ENCODE measurements around the gene KIF11. TPM values are rescaled to one million over a fixed set of nuclear protein-coding genes. Genes with fewer than 3 reads are reported as not detected.

Gene KIF11
- total RNA-seq, 4 donors from 2014 or later: 0.37 to 2.4 (median 1.3) TPM

DNA sequence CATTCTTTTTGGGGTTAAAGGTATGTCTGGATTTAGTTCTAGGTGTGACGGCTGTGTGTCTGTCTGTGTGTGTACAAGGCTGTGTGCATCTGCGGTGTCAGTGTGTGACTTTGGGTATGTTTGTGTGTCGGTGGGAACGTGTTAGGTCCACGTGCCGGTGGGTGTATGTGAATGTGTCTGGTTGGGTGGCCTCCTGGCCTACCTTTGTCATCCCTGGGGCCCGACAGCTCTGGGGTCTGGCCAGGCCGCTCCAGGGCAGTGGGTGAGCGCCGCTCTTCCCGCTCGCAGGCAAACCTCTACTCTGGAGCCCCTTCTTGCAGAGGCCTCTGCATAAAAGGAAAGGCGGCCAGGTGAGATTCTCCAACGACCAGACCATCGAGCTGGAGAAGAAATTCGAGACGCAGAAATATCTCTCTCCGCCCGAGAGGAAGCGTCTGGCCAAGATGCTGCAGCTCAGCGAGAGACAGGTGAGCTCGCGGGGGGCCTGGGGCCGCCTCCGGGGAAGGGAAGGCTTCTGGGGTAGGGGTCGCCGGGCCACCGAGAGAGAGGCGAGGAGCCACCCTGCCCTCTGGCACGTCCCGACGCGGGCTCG, 99.2 kb downstream of the KIF11 start:
- Histone ChIP-seq H3K4me3 (peak overlapping the region in 2 of 4 donors; percentile 5 to 76), H3K27me3 (peaks cover 89% of the 10 kb centered on the region), H3K4me1 (peaks cover 0 to 31% (median 14%) of the 10 kb centered on the region in 4 donors), H3K27ac (peak overlapping the region; percentile 75 to 83 (median 79)), H3K36me3 (no peaks in the 10 kb centered on the region), H3K9me3 (no peaks in the 10 kb centered on the region)
- intact Hi-C loops (cut with DNase I; ENCODE audit: low total_unique reads): no loop called here
- 36 to 56% methylated on average over 16 to 32 of the region's 34 CpGs for WGBS, 2 donors (ENCODE audit: low coverage in 1 of 2)
- in situ Hi-C loops (cut with MboI; ENCODE audit: low pct_ligation_motif_present in 1 of 4, low pct_unique_long_range_greater_than_20kb in 1 of 4, low sequenced_read_pairs in 3 of 4): no loop called here
- no peak for TF ChIP-seq POLR2AphosphoS5 (IDR thresholded peaks at IDR 0.05)
- no peak for DNase-seq

- Histone ChIP-seq H3K4me1 (peaks cover 0 to 31% (median 14%) of the 10 kb centered on the region in 4 donors), H3K27ac (peak overlapping the region in 1 of 4 donors; percentile 76), H3K36me3 (no peaks in the 10 kb centered on the region), H3K4me3 (peak overlapping the region in 1 of 4 donors; percentile 76), H3K27me3 (peaks cover 87% of the 10 kb centered on the region), H3K9me3 (no peaks in the 10 kb centered on the region)
- in situ Hi-C loops (cut with MboI; ENCODE audit: low pct_ligation_motif_present in 1 of 4, low pct_unique_long_range_greater_than_20kb in 1 of 4, low sequenced_read_pairs in 3 of 4): no loop called here
- TF ChIP-seq CTCF (IDR thresholded peaks at IDR 0.05) (no peak), POLR2AphosphoS5 (IDR thresholded peaks at IDR 0.05) (no peak), EP300 (IDR thresholded peaks at IDR 0.05; ENCODE audit: low read depth) (no peak), POLR2A (IDR thresholded peaks at IDR 0.05) (no peak)
- 46 to 48% methylated on average over 5 to 7 of the region's 7 CpGs for WGBS, 2 donors (ENCODE audit: low coverage in 1 of 2)
- intact Hi-C loops (cut with DNase I; ENCODE audit: low total_unique reads): no loop called here
- no peak for DNase-seq
Measured at GRCh38 chr10:92692697-92693533, 100.0 kb downstream of the KIF11 start.

- no peak overlapping the region for H3K27ac ChIP-seq
Measured at GRCh38 chr10:92693534-92693893, 100.6 kb downstream of the KIF11 start.

DNA sequence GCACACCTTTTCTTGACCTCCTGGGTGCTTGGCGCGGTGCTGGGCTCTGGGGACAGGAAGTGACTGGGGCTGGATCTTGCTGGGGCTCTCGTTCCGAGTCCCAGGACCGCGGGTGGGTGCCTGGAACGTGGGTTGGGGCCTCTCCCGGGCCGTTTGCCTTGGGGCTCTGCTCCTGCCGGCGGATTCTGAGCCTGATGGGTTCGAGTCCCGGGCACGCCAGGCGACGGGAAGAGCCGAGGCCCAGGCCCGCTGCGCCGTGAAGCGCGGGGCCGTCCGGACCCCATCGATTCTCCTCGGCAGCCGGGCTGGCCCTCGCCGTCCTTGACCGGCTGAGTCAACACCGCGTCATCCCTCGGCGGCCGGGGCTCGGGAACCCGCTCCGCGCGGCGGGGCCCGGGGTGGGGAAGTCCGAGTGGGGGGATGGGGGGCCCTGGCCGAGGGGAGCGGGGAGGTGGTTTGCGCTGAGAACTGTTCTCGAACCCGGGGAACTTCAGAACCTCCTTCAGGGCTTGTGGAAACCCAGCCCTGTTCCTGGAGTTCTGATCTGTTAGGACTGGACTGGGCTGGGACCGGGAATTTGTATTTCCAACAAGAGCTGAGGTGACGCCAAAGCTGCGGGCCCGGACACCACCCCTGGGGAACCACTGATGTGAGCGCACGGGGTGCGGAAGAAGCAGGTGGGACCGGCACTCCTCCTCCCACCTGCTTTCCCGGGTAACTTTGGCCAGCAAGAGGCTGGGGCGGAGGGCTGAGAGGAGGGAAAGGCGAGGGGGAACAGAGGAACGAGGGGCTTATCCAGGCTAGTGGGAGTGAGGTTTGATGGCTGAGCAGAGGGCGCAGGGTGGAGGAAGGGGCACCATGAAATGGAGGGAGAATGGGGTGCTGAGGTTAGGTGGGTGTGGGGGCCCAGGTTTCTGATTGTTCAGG, 103.0 kb downstream of the KIF11 start:
- in situ Hi-C loops (cut with MboI; ENCODE audit: low pct_ligation_motif_present in 1 of 4, low pct_unique_long_range_greater_than_20kb in 1 of 4, low sequenced_read_pairs in 3 of 4): no loop called here
- 66 to 85% methylated on average over 8 to 44 of the region's 61 CpGs for WGBS, 2 donors (ENCODE audit: low coverage in 1 of 2)
- intact Hi-C loops (cut with DNase I; ENCODE audit: low total_unique reads): no loop called here
- H3K4me1 ChIP-seq: peaks cover 0 to 24% (median 5%) of the 10 kb centered on the region in 4 donors
- TF ChIP-seq CTCF (IDR thresholded peaks at IDR 0.05): no peak
- no peak for TF ChIP-seq EP300 (IDR thresholded peaks at IDR 0.05; ENCODE audit: low read depth)
- no peak for TF ChIP-seq POLR2A (IDR thresholded peaks at IDR 0.05)
- TF ChIP-seq POLR2AphosphoS5 (IDR thresholded peaks at IDR 0.05): no peak
- peak overlapping the region in 1 of 4 donors; percentile 19 for H3K27ac ChIP-seq
- DNase-seq: no peak
- H3K36me3 ChIP-seq: no peaks in the 10 kb centered on the region
- no peaks in the 10 kb centered on the region for H3K9me3 ChIP-seq
- peaks cover 86% of the 10 kb centered on the region for H3K27me3 ChIP-seq
- peak overlapping the region in 1 of 4 donors; percentile 14 for H3K4me3 ChIP-seq

More at GRCh38 chr10:92693534-92693893, 100.6 kb downstream of the KIF11 start:
- TF ChIP-seq CTCF (IDR thresholded peaks at IDR 0.05) (no peak), EP300 (IDR thresholded peaks at IDR 0.05; ENCODE audit: low read depth) (no peak), POLR2A (IDR thresholded peaks at IDR 0.05) (no peak), POLR2AphosphoS5 (IDR thresholded peaks at IDR 0.05) (no peak)
- Histone ChIP-seq H3K4me1 (peaks cover 0 to 28% (median 13%) of the 10 kb centered on the region in 4 donors), H3K4me3 (no peak overlapping the region), H3K27me3 (peaks cover 86% of the 10 kb centered on the region), H3K9me3 (no peaks in the 10 kb centered on the region), H3K36me3 (no peaks in the 10 kb centered on the region)
- in situ Hi-C loops (cut with MboI; ENCODE audit: low pct_ligation_motif_present in 1 of 4, low pct_unique_long_range_greater_than_20kb in 1 of 4, low sequenced_read_pairs in 3 of 4): no loop called here
- 60 to 62% methylated on average over 1 of the region's 1 CpG for WGBS, 2 donors (ENCODE audit: low coverage in 1 of 2)
- DNase-seq: no peak
- intact Hi-C loops (cut with DNase I; ENCODE audit: low total_unique reads): no loop called here

All from transverse colon (tissue), 4 donors.